CD14-positive monocyte (primary cell): ENCODE data around the gene PKP2. TPM values are rescaled to one million over a fixed set of nuclear protein-coding genes. Genes with fewer than 3 reads are reported as not detected.

Experiments
- DNase-seq, 3 donors: peaks; one replicate each; pipeline ENCODE4 v3.0.0-alpha.2; 2011 to 2022
- H2AFZ ChIP-seq: 2 replicates; pipeline ENCODE4 v1.6.0; 2012; ENCODE audit warnings: mild to moderate bottlenecking, low read depth, low read length, inconsistent platforms; ENCODE audit not compliant: insufficient read depth, poor library complexity, severe bottlenecking
- H3K27ac ChIP-seq, 2 donors: 1 replicate in 1 of 2; 2 replicates in 1 of 2; pipeline ENCODE4 v1.5.1; 2012 to 2013; ENCODE audit warnings: low read length in 2 of 2, control low read depth in 1 of 2, inconsistent platforms in 1 of 2, low read depth in 1 of 2, mild to moderate bottlenecking in 1 of 2
- H3K27me3 ChIP-seq, 2 donors: one replicate each; pipeline versions ENCODE4 v1.6.0 to v1.6.1; 2011 to 2013; ENCODE audit warnings: low read length in 2 of 2; ENCODE audit not compliant: control insufficient read depth in 2 of 2, insufficient read depth in 2 of 2
- H3K36me3 ChIP-seq, 2 donors: replicated peaks in 1 of 2; 1 replicate in 1 of 2; 2 replicates in 1 of 2; pipeline versions ENCODE4 v1.5.1 to v1.6.1; 2012 to 2013; ENCODE audit warnings: low read length in 2 of 2, control low read depth in 1 of 2, inconsistent platforms in 1 of 2, mild to moderate bottlenecking in 1 of 2; ENCODE audit not compliant: insufficient read depth in 2 of 2, control insufficient read depth in 1 of 2
- H3K4me1 ChIP-seq, 2 donors: 1 replicate in 1 of 2; 2 replicates in 1 of 2; pipeline versions ENCODE4 v1.5.1 to v1.6.1; 2012 to 2013; ENCODE audit warnings: low read length in 2 of 2, control low read depth in 1 of 2, inconsistent platforms in 1 of 2, mild to moderate bottlenecking in 1 of 2, moderate library complexity in 1 of 2; ENCODE audit not compliant: insufficient read depth in 2 of 2, control insufficient read depth in 1 of 2
- H3K4me2 ChIP-seq: replicated peaks from 2 replicates; pipeline ENCODE3; 2012; ENCODE audit warnings: low read length, moderate library complexity, mild to moderate bottlenecking; ENCODE audit not compliant: poor library complexity, severe bottlenecking; ENCODE audit errors: extremely low read depth
- H3K4me3 ChIP-seq, 3 experiments: fragments of 200-600 bp in 1 of 3; sonication (generic) in 1 of 3; replicated peaks in 1 of 3; 1 replicate in 2 of 3; 2 replicates in 1 of 3; pipeline ENCODE4 v1.5.1; 2011 to 2013; ENCODE audit warnings: low read length in 3 of 3, mild to moderate bottlenecking in 3 of 3, control low read depth in 2 of 3, low read depth in 2 of 3, inconsistent platforms in 1 of 3, moderate library complexity in 1 of 3
- H3K79me2 ChIP-seq: 2 replicates; pipeline ENCODE4 v1.6.0; 2012; ENCODE audit warnings: mild to moderate bottlenecking, control low read depth, inconsistent platforms, low read length, moderate library complexity; ENCODE audit not compliant: insufficient read depth
- H3K9ac ChIP-seq: 2 replicates; pipeline ENCODE4 v1.6.0; 2017; ENCODE audit warnings: low read length, mild to moderate bottlenecking; ENCODE audit not compliant: insufficient read depth, poor library complexity, severe bottlenecking
- H3K9me3 ChIP-seq, 2 donors: replicated peaks in 1 of 2; 1 replicate in 1 of 2; 2 replicates in 1 of 2; pipeline versions ENCODE4 v1.5.1 to v1.6.1; 2012 to 2013; ENCODE audit warnings: low read length in 2 of 2, control low read depth in 1 of 2; ENCODE audit not compliant: control insufficient read depth in 1 of 2, insufficient read depth in 1 of 2
- H4K20me1 ChIP-seq: 2 replicates; pipeline ENCODE4 v1.6.0; 2012; ENCODE audit warnings: mild to moderate bottlenecking, low read length, control low read depth, moderate library complexity; ENCODE audit not compliant: insufficient read depth
- H3K27ac Mint-ChIP-seq, 7 donors: one replicate each; pipeline ENCODE4 v1.8.0; 2020; ENCODE audit warnings: mild to moderate bottlenecking in 7 of 7, mixed read lengths in 7 of 7, moderate library complexity in 6 of 7, inconsistent platforms in 2 of 7
- H3K27me3 Mint-ChIP-seq, 3 donors: one replicate each; pipeline ENCODE4 v1.8.0; 2021 to 2022; ENCODE audit warnings: low read depth in 3 of 3, mild to moderate bottlenecking in 3 of 3, mixed read lengths in 3 of 3, moderate library complexity in 3 of 3, inconsistent platforms in 1 of 3
- H3K36me3 Mint-ChIP-seq, 2 donors: one replicate each; pipeline ENCODE4 v1.8.0; 2020; ENCODE audit warnings: mixed read lengths in 2 of 2, inconsistent platforms in 1 of 2, mild to moderate bottlenecking in 1 of 2
- H3K4me1 Mint-ChIP-seq: one replicate; pipeline ENCODE4 v1.8.0; 2020; ENCODE audit warnings: mild to moderate bottlenecking, mixed read lengths
- H3K4me3 Mint-ChIP-seq, 2 donors: one replicate each; pipeline ENCODE4 v1.8.0; 2020; ENCODE audit warnings: mild to moderate bottlenecking in 2 of 2, mixed read lengths in 2 of 2, moderate library complexity in 1 of 2
- H3K9me3 Mint-ChIP-seq, 7 donors: one replicate each; pipeline ENCODE4 v1.8.0; 2020 to 2022; ENCODE audit warnings: mixed read lengths in 7 of 7, mild to moderate bottlenecking in 6 of 7, moderate library complexity in 6 of 7, inconsistent platforms in 2 of 7
- WGBS: methylation state at CpG from one replicate; pipeline ENCODE4 v1.1.5; 2013; ENCODE audit warnings: missing lambda C conversion rate; ENCODE audit not compliant: insufficient coverage; 5-methylcytosine and 5-hydroxymethylcytosine counted together
- intact Hi-C, 2 donors: fragments of 100-400 bp; cut with micrococcal nuclease; formaldehyde crosslinking; loops; one replicate each; pipeline versions ENCODE4 v1.15.0 to v1.15.1; 2023
- polyA plus RNA-seq, 3 donors: library from polyadenylated mRNA; depleted of rRNA in 1 of 3; unstranded in 2 of 3; stranded (reverse) in 1 of 3; fragments of 300-500 nt in 2 of 3; fragments of >200 nt in 1 of 3; fragmentation: Illumina TruSeq in 2 of 3; gene quantifications; 1 replicate in 2 of 3; 2 replicates in 1 of 3; pipeline ENCODE4 v1.2.3, GENCODE V29; 2012 to 2021
- TF ChIP-seq, protein P1 (sequence below): fragments of 200-600 bp; IDR thresholded peaks from one replicate; pipeline ENCODE4 v1.8.0; 2022; ENCODE audit warnings: antibody characterized with exemption, mild to moderate bottlenecking

PKP2 gene
- polyA plus RNA-seq, 3 donors, result 0.95 to 3.1 (median 2.9) TPM

DNA sequence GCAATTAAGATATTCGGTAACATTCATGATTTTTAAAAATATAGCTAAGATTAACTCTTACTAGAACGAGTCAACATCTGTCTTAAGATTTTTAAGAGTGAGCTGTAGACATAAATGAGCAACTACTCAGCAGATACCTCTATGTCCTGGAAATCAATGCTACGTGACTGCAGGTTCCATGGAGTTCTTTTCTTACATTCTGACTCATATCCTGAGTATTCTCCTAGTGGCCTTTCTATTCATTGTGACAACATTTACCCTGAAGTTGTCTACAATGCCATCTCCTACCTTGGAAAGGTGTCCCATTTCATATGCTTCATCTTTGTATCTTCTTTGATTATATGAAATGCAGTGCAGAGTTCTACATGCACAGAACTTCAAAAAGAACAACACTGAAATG, 59.9 kb downstream of the PKP2 start:
- Histone ChIP-seq H4K20me1 (no peaks in the 10 kb centered on the region), H3K9ac (no peak overlapping the region), H3K79me2 (no peaks in the 10 kb centered on the region), H3K4me1 (no peaks in the 10 kb centered on the region), H3K9me3 (no peaks in the 10 kb centered on the region), H3K4me2 (no peak overlapping the region), H3K27me3 (no peaks in the 10 kb centered on the region), H2AFZ (no peak overlapping the region), H3K36me3 (no peaks in the 10 kb centered on the region), H3K4me3 (no peak overlapping the region), H3K27ac (no peak overlapping the region)
- H3K4me3 Mint-ChIP-seq, result no peak overlapping the region
- H3K36me3 Mint-ChIP-seq, result peaks cover 2 to 6% of the 10 kb centered on the region in 2 donors
- no peaks in the 10 kb centered on the region for H3K9me3 Mint-ChIP-seq
- TF ChIP-seq, protein P1, sequence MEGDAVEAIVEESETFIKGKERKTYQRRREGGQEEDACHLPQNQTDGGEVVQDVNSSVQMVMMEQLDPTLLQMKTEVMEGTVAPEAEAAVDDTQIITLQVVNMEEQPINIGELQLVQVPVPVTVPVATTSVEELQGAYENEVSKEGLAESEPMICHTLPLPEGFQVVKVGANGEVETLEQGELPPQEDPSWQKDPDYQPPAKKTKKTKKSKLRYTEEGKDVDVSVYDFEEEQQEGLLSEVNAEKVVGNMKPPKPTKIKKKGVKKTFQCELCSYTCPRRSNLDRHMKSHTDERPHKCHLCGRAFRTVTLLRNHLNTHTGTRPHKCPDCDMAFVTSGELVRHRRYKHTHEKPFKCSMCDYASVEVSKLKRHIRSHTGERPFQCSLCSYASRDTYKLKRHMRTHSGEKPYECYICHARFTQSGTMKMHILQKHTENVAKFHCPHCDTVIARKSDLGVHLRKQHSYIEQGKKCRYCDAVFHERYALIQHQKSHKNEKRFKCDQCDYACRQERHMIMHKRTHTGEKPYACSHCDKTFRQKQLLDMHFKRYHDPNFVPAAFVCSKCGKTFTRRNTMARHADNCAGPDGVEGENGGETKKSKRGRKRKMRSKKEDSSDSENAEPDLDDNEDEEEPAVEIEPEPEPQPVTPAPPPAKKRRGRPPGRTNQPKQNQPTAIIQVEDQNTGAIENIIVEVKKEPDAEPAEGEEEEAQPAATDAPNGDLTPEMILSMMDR, result no peak
- no CpG with 5 or more reads among the region's 3 CpGs for WGBS
- no peaks in the 10 kb centered on the region for H3K4me1 Mint-ChIP-seq
- DNase-seq, result no peak
- H3K27ac Mint-ChIP-seq, result no peak overlapping the region
- intact Hi-C loops, result no loop called here
- no peaks in the 10 kb centered on the region for H3K27me3 Mint-ChIP-seq

DNA sequence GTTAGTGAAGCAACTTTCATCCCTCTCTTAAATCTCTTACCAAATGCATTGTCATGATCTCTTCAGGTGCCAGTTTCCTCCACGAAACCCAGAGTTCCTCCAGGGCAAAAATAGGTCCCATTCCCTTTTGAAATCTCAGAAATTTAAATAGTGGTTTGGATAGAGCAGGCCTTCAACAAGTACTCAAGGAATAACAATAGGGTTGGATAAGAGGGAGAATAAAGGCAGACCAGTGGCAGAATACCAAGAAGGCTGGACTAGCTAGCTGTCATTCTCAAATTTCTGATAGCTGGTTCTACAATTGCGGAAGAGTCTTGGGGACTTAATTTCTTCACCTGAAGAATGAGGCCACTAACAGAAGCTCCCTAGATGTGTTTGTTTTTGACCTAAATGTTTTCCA, 62.5 kb downstream of the PKP2 start:
- Mint-ChIP-seq H3K4me1 (no peaks in the 10 kb centered on the region), H3K36me3 (peaks cover 0 to 3% of the 10 kb centered on the region in 2 donors), H3K4me3 (no peak overlapping the region), H3K27me3 (no peaks in the 10 kb centered on the region), H3K27ac (no peak overlapping the region), H3K9me3 (no peaks in the 10 kb centered on the region)
- H3K4me1 ChIP-seq, result no peaks in the 10 kb centered on the region
- H3K27ac ChIP-seq, result no peak overlapping the region
- TF ChIP-seq, protein P1, result no peak
- H3K36me3 ChIP-seq, result no peaks in the 10 kb centered on the region
- no peak overlapping the region for H3K4me2 ChIP-seq
- H3K9ac ChIP-seq, result no peak overlapping the region
- H3K27me3 ChIP-seq, result no peaks in the 10 kb centered on the region
- intact Hi-C loops, result no loop called here
- H2AFZ ChIP-seq, result no peak overlapping the region
- no peak overlapping the region for H3K4me3 ChIP-seq
- no peaks in the 10 kb centered on the region for H3K79me2 ChIP-seq
- no peak for DNase-seq
- H3K9me3 ChIP-seq, result no peaks in the 10 kb centered on the region
- H4K20me1 ChIP-seq, result no peaks in the 10 kb centered on the region
- no CpG with 5 or more reads among the region's 2 CpGs for WGBS
